HEK293 (cell line): ENCODE data around the gene DCTN4.

ENCODE experiments used
- CTCF ChIP-seq: fragments of 450-650 bp; formaldehyde crosslinking; IDR thresholded peaks from 2 replicates; pipeline ENCODE4 v1.5.1; 2016; ENCODE audit warnings: missing biosample characterization, missing genetic modification characterization
- KLF9 ChIP-seq: fragments of 450-650 bp; formaldehyde crosslinking; IDR thresholded peaks from 2 replicates; pipeline ENCODE4 v1.5.1; 2016; ENCODE audit warnings: missing biosample characterization, missing genetic modification characterization, low read depth
- SP7 ChIP-seq: fragments of 450-650 bp; formaldehyde crosslinking; IDR thresholded peaks from 2 replicates; pipeline ENCODE4 v1.5.1; 2016; ENCODE audit warnings: missing biosample characterization, missing genetic modification characterization
- YY1 ChIP-seq: fragments of 450-650 bp; formaldehyde crosslinking; IDR thresholded peaks from 2 replicates; pipeline ENCODE4 v1.5.1; 2018; ENCODE audit warnings: missing biosample characterization, missing genetic modification characterization
- ZBTB21 ChIP-seq: fragments of 450-650 bp; formaldehyde crosslinking; IDR thresholded peaks from 2 replicates; pipeline ENCODE4 v1.5.1; 2017; ENCODE audit warnings: missing biosample characterization, missing genetic modification characterization
- ZNF155 ChIP-seq: fragments of 450-650 bp; formaldehyde crosslinking; IDR thresholded peaks from 2 replicates; pipeline ENCODE4 v1.5.1; 2016; ENCODE audit warnings: missing biosample characterization, missing genetic modification characterization
- ZNF2 ChIP-seq: fragments of 450-650 bp; formaldehyde crosslinking; IDR thresholded peaks from 2 replicates; pipeline ENCODE4 v1.5.1; 2016; ENCODE audit warnings: missing biosample characterization, missing genetic modification characterization
- ZNF214 ChIP-seq: fragments of 450-650 bp; formaldehyde crosslinking; IDR thresholded peaks from 2 replicates; pipeline ENCODE4 v1.5.1; 2017; ENCODE audit warnings: missing biosample characterization, mild to moderate bottlenecking, missing genetic modification characterization, borderline replicate concordance
- ZNF24 ChIP-seq: fragments of 450-650 bp; formaldehyde crosslinking; IDR thresholded peaks from 2 replicates; pipeline ENCODE4 v1.5.1; 2016; ENCODE audit warnings: missing biosample characterization, missing genetic modification characterization
- ZNF292 ChIP-seq: fragments of 450-650 bp; formaldehyde crosslinking; IDR thresholded peaks from 2 replicates; pipeline ENCODE4 v1.5.1; 2016; ENCODE audit warnings: low read depth, missing biosample characterization, missing genetic modification characterization, borderline replicate concordance
- ZNF311 ChIP-seq: fragments of 450-650 bp; formaldehyde crosslinking; IDR thresholded peaks from 2 replicates; pipeline ENCODE4 v1.5.1; 2017; ENCODE audit warnings: missing biosample characterization, missing genetic modification characterization, borderline replicate concordance
- ZNF623 ChIP-seq: fragments of 450-650 bp; formaldehyde crosslinking; IDR thresholded peaks from 2 replicates; pipeline ENCODE4 v1.5.1; 2016; ENCODE audit warnings: missing biosample characterization, missing genetic modification characterization
- ZNF624 ChIP-seq: fragments of 450-650 bp; formaldehyde crosslinking; IDR thresholded peaks from 2 replicates; pipeline ENCODE4 v1.5.1; 2017; ENCODE audit warnings: missing biosample characterization, missing genetic modification characterization
- ZNF629 ChIP-seq: fragments of 450-650 bp; formaldehyde crosslinking; IDR thresholded peaks from 2 replicates; pipeline ENCODE4 v1.5.1; 2017; ENCODE audit warnings: missing biosample characterization, missing genetic modification characterization
- ZNF692 ChIP-seq: fragments of 450-650 bp; formaldehyde crosslinking; IDR thresholded peaks from 2 replicates; pipeline ENCODE4 v1.5.1; 2016; ENCODE audit warnings: missing biosample characterization, missing genetic modification characterization
- ZNF707 ChIP-seq: fragments of 450-650 bp; formaldehyde crosslinking; IDR thresholded peaks from 2 replicates; pipeline ENCODE4 v1.5.1; 2016; ENCODE audit warnings: missing biosample characterization, missing genetic modification characterization
- ZNF747 ChIP-seq: fragments of 450-650 bp; formaldehyde crosslinking; IDR thresholded peaks from 2 replicates; pipeline ENCODE4 v1.5.1; 2016; ENCODE audit warnings: missing biosample characterization, missing genetic modification characterization
- ZNF768 ChIP-seq: fragments of 450-650 bp; formaldehyde crosslinking; IDR thresholded peaks from 2 replicates; pipeline ENCODE4 v1.5.1; 2018; ENCODE audit warnings: missing biosample characterization, mild to moderate bottlenecking, missing genetic modification characterization
- ZNF843 ChIP-seq: fragments of 450-650 bp; formaldehyde crosslinking; IDR thresholded peaks from 2 replicates; pipeline ENCODE4 v1.5.1; 2016; ENCODE audit warnings: missing biosample characterization, missing genetic modification characterization
- ZSCAN30 ChIP-seq: fragments of 450-650 bp; IDR thresholded peaks from 2 replicates; pipeline ENCODE4 v1.5.1; 2018; ENCODE audit warnings: missing biosample characterization, mild to moderate bottlenecking, missing genetic modification characterization, moderate library complexity
- TF ChIP-seq, protein P1 (sequence below): fragments of 450-650 bp; formaldehyde crosslinking; IDR thresholded peaks from 2 replicates; pipeline ENCODE4 v1.5.1; 2016; ENCODE audit warnings: missing biosample characterization, missing genetic modification characterization
- TF ChIP-seq, protein P2 (sequence below): fragments of 450-650 bp; formaldehyde crosslinking; conservative IDR thresholded peaks from 2 replicates; pipeline ENCODE4 v1.5.1; 2016; ENCODE audit warnings: low read depth, missing biosample characterization, missing genetic modification characterization
- TF ChIP-seq, protein P3 (sequence below): fragments of 450-650 bp; formaldehyde crosslinking; IDR thresholded peaks from 2 replicates; pipeline ENCODE4 v1.5.1; 2016; ENCODE audit warnings: missing biosample characterization, missing genetic modification characterization, borderline replicate concordance

Gene DCTN4

DNA sequence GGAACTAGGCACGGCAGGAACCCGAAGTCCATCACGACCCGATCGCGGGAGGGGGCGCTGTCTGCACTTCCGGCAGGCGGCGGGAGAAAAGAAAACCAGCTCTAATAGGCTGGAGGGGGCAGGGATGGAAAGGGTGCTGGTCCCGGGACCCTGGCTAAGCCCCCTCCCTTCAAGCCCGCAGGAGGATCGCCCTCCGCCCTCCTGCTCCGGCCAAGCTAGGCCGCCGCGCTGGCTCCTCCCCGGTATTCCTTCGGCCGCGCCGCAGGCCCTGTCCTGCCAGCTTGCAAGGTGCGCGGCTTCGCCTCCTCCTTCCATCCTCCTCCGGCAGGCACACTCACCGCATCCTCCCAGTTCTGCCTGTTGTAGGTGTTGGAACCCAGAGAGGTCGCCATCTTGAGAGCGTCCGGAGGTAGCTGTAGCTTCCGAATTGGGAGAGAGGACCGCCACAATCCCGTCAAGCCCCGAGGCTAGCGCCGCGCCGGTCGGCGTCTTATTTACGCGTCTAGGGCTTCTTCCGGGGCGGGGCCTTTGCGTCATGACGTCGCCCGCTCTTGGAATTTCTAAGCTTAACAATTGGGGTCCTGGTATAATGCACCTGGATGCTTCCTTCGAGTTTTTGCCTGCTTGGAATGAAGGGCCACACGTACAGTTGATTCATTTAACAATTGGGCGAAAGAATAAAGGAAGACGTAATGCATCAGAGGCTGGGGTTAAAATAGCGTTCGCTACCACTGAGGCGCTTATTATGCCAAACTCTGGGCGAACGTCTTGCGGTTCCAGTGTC, 58.0 kb downstream of the DCTN4 start, which contains the start of gene RBM22 (continued):
- TF ChIP-seq, protein P1, sequence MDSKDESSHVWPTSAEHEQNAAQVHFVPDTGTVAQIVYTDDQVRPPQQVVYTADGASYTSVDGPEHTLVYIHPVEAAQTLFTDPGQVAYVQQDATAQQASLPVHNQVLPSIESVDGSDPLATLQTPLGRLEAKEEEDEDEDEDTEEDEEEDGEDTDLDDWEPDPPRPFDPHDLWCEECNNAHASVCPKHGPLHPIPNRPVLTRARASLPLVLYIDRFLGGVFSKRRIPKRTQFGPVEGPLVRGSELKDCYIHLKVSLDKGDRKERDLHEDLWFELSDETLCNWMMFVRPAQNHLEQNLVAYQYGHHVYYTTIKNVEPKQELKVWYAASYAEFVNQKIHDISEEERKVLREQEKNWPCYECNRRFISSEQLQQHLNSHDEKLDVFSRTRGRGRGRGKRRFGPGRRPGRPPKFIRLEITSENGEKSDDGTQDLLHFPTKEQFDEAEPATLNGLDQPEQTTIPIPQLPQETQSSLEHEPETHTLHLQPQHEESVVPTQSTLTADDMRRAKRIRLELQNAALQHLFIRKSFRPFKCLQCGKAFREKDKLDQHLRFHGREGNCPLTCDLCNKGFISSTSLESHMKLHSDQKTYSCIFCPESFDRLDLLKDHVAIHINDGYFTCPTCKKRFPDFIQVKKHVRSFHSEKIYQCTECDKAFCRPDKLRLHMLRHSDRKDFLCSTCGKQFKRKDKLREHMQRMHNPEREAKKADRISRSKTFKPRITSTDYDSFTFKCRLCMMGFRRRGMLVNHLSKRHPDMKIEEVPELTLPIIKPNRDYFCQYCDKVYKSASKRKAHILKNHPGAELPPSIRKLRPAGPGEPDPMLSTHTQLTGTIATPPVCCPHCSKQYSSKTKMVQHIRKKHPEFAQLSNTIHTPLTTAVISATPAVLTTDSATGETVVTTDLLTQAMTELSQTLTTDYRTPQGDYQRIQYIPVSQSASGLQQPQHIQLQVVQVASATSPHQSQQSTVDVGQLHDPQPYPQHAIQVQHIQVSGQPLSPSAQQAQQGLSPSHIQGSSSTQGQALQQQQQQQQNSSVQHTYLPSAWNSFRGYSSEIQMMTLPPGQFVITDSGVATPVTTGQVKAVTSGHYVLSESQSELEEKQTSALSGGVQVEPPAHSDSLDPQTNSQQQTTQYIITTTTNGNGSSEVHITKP (tag by site-specific recombination): peak; percentile 21; the same call in 1 of the 2 replicates
- TF ChIP-seq ZNF747 (tag by site-specific recombination) (no peak), ZSCAN30 (tag by site-specific recombination) (peak; percentile 48; the same call in 1 of the 2 replicates), KLF9 (tag by site-specific recombination) (peak; percentile 55; the same call in 1 of the 2 replicates), ZNF623 (tag by site-specific recombination) (no peak), ZNF843 (tag by site-specific recombination) (peak; percentile 36), ZBTB21 (peak; percentile 94), ZNF707 (no peak), ZNF155 (no peak), ZNF692 (tag by site-specific recombination) (peak; percentile 70; the same call in 1 of the 2 replicates), ZNF24 (tag by site-specific recombination) (peak; percentile 46; the same call in 1 of the 2 replicates), ZNF292 (tag by site-specific recombination) (no peak), YY1 (peak; percentile 93), ZNF768 (tag by site-specific recombination) (no peak), ZNF214 (tag by site-specific recombination) (no peak), ZNF624 (tag by site-specific recombination) (no peak), CTCF (tag by site-specific recombination) (peak; percentile 90), ZNF311 (tag by site-specific recombination) (no peak), SP7 (tag by site-specific recombination) (peak; percentile 65), ZNF2 (tag by site-specific recombination) (peak; percentile 94), ZNF629 (tag by site-specific recombination) (peak; percentile 98)
- TF ChIP-seq, protein P2, sequence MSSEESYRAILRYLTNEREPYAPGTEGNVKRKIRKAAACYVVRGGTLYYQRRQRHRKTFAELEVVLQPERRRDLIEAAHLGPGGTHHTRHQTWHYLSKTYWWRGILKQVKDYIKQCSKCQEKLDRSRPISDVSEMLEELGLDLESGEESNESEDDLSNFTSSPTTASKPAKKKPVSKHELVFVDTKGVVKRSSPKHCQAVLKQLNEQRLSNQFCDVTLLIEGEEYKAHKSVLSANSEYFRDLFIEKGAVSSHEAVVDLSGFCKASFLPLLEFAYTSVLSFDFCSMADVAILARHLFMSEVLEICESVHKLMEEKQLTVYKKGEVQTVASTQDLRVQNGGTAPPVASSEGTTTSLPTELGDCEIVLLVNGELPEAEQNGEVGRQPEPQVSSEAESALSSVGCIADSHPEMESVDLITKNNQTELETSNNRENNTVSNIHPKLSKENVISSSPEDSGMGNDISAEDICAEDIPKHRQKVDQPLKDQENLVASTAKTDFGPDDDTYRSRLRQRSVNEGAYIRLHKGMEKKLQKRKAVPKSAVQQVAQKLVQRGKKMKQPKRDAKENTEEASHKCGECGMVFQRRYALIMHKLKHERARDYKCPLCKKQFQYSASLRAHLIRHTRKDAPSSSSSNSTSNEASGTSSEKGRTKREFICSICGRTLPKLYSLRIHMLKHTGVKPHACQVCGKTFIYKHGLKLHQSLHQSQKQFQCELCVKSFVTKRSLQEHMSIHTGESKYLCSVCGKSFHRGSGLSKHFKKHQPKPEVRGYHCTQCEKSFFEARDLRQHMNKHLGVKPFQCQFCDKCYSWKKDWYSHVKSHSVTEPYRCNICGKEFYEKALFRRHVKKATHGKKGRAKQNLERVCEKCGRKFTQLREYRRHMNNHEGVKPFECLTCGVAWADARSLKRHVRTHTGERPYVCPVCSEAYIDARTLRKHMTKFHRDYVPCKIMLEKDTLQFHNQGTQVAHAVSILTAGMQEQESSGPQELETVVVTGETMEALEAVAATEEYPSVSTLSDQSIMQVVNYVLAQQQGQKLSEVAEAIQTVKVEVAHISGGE (tag by site-specific recombination): peak; percentile 74
- TF ChIP-seq, protein P3, sequence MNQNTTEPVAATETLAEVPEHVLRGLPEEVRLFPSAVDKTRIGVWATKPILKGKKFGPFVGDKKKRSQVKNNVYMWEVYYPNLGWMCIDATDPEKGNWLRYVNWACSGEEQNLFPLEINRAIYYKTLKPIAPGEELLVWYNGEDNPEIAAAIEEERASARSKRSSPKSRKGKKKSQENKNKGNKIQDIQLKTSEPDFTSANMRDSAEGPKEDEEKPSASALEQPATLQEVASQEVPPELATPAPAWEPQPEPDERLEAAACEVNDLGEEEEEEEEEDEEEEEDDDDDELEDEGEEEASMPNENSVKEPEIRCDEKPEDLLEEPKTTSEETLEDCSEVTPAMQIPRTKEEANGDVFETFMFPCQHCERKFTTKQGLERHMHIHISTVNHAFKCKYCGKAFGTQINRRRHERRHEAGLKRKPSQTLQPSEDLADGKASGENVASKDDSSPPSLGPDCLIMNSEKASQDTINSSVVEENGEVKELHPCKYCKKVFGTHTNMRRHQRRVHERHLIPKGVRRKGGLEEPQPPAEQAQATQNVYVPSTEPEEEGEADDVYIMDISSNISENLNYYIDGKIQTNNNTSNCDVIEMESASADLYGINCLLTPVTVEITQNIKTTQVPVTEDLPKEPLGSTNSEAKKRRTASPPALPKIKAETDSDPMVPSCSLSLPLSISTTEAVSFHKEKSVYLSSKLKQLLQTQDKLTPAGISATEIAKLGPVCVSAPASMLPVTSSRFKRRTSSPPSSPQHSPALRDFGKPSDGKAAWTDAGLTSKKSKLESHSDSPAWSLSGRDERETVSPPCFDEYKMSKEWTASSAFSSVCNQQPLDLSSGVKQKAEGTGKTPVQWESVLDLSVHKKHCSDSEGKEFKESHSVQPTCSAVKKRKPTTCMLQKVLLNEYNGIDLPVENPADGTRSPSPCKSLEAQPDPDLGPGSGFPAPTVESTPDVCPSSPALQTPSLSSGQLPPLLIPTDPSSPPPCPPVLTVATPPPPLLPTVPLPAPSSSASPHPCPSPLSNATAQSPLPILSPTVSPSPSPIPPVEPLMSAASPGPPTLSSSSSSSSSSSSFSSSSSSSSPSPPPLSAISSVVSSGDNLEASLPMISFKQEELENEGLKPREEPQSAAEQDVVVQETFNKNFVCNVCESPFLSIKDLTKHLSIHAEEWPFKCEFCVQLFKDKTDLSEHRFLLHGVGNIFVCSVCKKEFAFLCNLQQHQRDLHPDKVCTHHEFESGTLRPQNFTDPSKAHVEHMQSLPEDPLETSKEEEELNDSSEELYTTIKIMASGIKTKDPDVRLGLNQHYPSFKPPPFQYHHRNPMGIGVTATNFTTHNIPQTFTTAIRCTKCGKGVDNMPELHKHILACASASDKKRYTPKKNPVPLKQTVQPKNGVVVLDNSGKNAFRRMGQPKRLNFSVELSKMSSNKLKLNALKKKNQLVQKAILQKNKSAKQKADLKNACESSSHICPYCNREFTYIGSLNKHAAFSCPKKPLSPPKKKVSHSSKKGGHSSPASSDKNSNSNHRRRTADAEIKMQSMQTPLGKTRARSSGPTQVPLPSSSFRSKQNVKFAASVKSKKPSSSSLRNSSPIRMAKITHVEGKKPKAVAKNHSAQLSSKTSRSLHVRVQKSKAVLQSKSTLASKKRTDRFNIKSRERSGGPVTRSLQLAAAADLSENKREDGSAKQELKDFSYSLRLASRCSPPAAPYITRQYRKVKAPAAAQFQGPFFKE (tag by site-specific recombination): no peak
